Neural progenitor cell (in vitro differentiated cells): ENCODE results near the gene S100A12. TPM values are rescaled to one million over a fixed set of nuclear protein-coding genes. Genes with fewer than 3 reads are reported as not detected.

Experiments
- DNase-seq: peaks from one replicate; pipeline ENCODE4 v3.0.0-alpha.2; 2016; ENCODE audit warnings: low spot score
- H2AFZ ChIP-seq: fragments of 200-600 bp; sonication (generic); replicated peaks from 2 replicates; pipeline ENCODE4 v1.6.1; 2016; ENCODE audit warnings: antibody characterized with exemption
- H3F3A ChIP-seq: fragments of 200-600 bp; sonication (generic); 2 replicates; pipeline ENCODE4 v1.6.1; 2016; ENCODE audit warnings: antibody characterized with exemption, low read depth
- H3K27ac ChIP-seq: fragments of 200-600 bp; sonication (generic); 2 replicates; pipeline ENCODE4 v1.5.1; 2016; ENCODE audit warnings: mild to moderate bottlenecking
- H3K27me3 ChIP-seq: fragments of 200-600 bp; sonication (generic); 2 replicates; pipeline ENCODE4 v1.6.1; 2016; ENCODE audit warnings: mild to moderate bottlenecking, moderate library complexity
- H3K36me3 ChIP-seq: fragments of 200-600 bp; sonication (generic); 2 replicates; pipeline ENCODE4 v1.5.1; 2016
- H3K4me1 ChIP-seq: fragments of 200-600 bp; sonication (generic); 2 replicates; pipeline ENCODE4 v1.6.1; 2016; ENCODE audit warnings: mixed run types
- H3K4me2 ChIP-seq: fragments of 200-600 bp; sonication (generic); 2 replicates; pipeline ENCODE4 v1.6.1; 2016
- H3K4me3 ChIP-seq: fragments of 200-600 bp; sonication (generic); 2 replicates; pipeline ENCODE4 v1.5.1; 2016
- H3K79me2 ChIP-seq: fragments of 200-600 bp; sonication (generic); 2 replicates; pipeline ENCODE4 v1.6.1; 2016; ENCODE audit warnings: low read depth
- H3K9ac ChIP-seq: fragments of 200-600 bp; sonication (generic); 2 replicates; pipeline ENCODE4 v1.6.1; 2016
- H3K9me3 ChIP-seq: fragments of 200-600 bp; sonication (generic); 2 replicates; pipeline ENCODE4 v1.5.1; 2016; ENCODE audit warnings: low read depth
- H4K20me1 ChIP-seq: fragments of 200-600 bp; sonication (generic); 2 replicates; pipeline ENCODE4 v1.6.1; 2016; ENCODE audit warnings: low read depth
- H3K27ac Mint-ChIP-seq: 3 replicates; pipeline ENCODE4 v1.8.0; 2021; ENCODE audit warnings: mixed read lengths
- H3K27me3 Mint-ChIP-seq: 2 replicates; pipeline ENCODE4 v1.8.0; 2022; ENCODE audit warnings: low read depth, mild to moderate bottlenecking, inconsistent platforms, moderate library complexity, mixed read lengths; ENCODE audit not compliant: insufficient read depth
- H3K36me3 Mint-ChIP-seq: 3 replicates; pipeline ENCODE4 v1.8.0; 2021; ENCODE audit warnings: mixed read lengths
- H3K4me1 Mint-ChIP-seq: 3 replicates; pipeline ENCODE4 v1.8.0; 2021; ENCODE audit warnings: mixed read lengths
- H3K4me3 Mint-ChIP-seq: 3 replicates; pipeline ENCODE4 v1.8.0; 2021; ENCODE audit warnings: mild to moderate bottlenecking, moderate library complexity, mixed read lengths
- H3K9me3 Mint-ChIP-seq: 3 replicates; pipeline ENCODE4 v1.8.0; 2020; ENCODE audit warnings: mixed read lengths
- CTCF ChIP-seq: fragments of 200-600 bp; sonication (generic); IDR thresholded peaks from 2 replicates; pipeline ENCODE4 v1.5.1; 2017; ENCODE audit warnings: antibody characterized with exemption, mild to moderate bottlenecking
- EZH2 ChIP-seq: fragments of 200-600 bp; sonication (generic); IDR thresholded peaks from 2 replicates; pipeline ENCODE4 v1.6.1; 2017; ENCODE audit warnings: antibody characterized with exemption, mild to moderate bottlenecking, moderate library complexity
- EZH2phosphoT487 ChIP-seq: fragments of 200-600 bp; sonication (generic); IDR thresholded peaks from 2 replicates; pipeline ENCODE4 v1.6.1; 2017; ENCODE audit warnings: antibody characterized with exemption
- total RNA-seq: library from RNA; depleted of rRNA; stranded (reverse); fragments of >200 nt; gene quantifications from 2 replicates; pipeline ENCODE4 v1.2.3, GENCODE V29; 2015; ENCODE audit warnings: low replicate concordance

The S100A12 gene
- total RNA-seq, 1 donor from 2014 or later = not detected

- no peaks in the 10 kb centered on the region for H3K27me3 ChIP-seq
- no peak for TF ChIP-seq EZH2
- no peak for TF ChIP-seq CTCF
- no peak for TF ChIP-seq EZH2phosphoT487
- peaks cover 12% of the 10 kb centered on the region for H3K27me3 Mint-ChIP-seq
Observed at GRCh38 chr1:153397924-153398651, 22.7 kb upstream of the S100A12 start.

GRCh38 chr1:153397051-153397923 is 21.9 kb upstream of the S100A12 start:
- Mint-ChIP-seq H3K4me1 (no peaks in the 10 kb centered on the region), H3K9me3 (no peaks in the 10 kb centered on the region), H3K36me3 (no peaks in the 10 kb centered on the region), H3K27me3 (peaks cover 12% of the 10 kb centered on the region), H3K4me3 (no peak overlapping the region), H3K27ac (no peak overlapping the region)
- H3F3A ChIP-seq = no peaks in the 10 kb centered on the region
- DNase-seq = no peak
- no peaks in the 10 kb centered on the region for H3K9me3 ChIP-seq
- H3K4me2 ChIP-seq = no peak overlapping the region
- no peak overlapping the region for H3K4me3 ChIP-seq
- no peak overlapping the region for H3K27ac ChIP-seq
- H4K20me1 ChIP-seq = no peaks in the 10 kb centered on the region
- H3K9ac ChIP-seq = no peak overlapping the region
- no peak overlapping the region for H2AFZ ChIP-seq
- no peaks in the 10 kb centered on the region for H3K4me1 ChIP-seq
- H3K79me2 ChIP-seq = no peaks in the 10 kb centered on the region
- H3K36me3 ChIP-seq = no peaks in the 10 kb centered on the region
- TF ChIP-seq EZH2phosphoT487 (no peak), CTCF (no peak), EZH2 (no peak)
- no peaks in the 10 kb centered on the region for H3K27me3 ChIP-seq

More at GRCh38 chr1:153397924-153398651, 22.7 kb upstream of the S100A12 start:
- no peaks in the 10 kb centered on the region for H3K4me1 Mint-ChIP-seq
- H3K36me3 Mint-ChIP-seq = no peaks in the 10 kb centered on the region
- Histone ChIP-seq H3K9me3 (no peaks in the 10 kb centered on the region), H3F3A (no peaks in the 10 kb centered on the region), H3K4me3 (no peak overlapping the region), H3K9ac (no peak overlapping the region), H3K4me1 (no peaks in the 10 kb centered on the region), H3K79me2 (no peaks in the 10 kb centered on the region), H3K27ac (no peak overlapping the region), H2AFZ (no peak overlapping the region), H4K20me1 (no peaks in the 10 kb centered on the region), H3K4me2 (no peak overlapping the region), H3K36me3 (no peaks in the 10 kb centered on the region)
- H3K27ac Mint-ChIP-seq = no peak overlapping the region
- no peaks in the 10 kb centered on the region for H3K9me3 Mint-ChIP-seq
- no peak for DNase-seq
- H3K4me3 Mint-ChIP-seq = no peak overlapping the region

GRCh38 chr1:153396461-153396860 is 21.0 kb upstream of the S100A12 start:
- H3K27ac Mint-ChIP-seq = no peak overlapping the region
- no peaks in the 10 kb centered on the region for H3K4me1 Mint-ChIP-seq
- no peak for DNase-seq
- H3K4me1 ChIP-seq = no peaks in the 10 kb centered on the region
- H4K20me1 ChIP-seq = no peaks in the 10 kb centered on the region
- H3K9me3 Mint-ChIP-seq = no peaks in the 10 kb centered on the region
- no peak overlapping the region for H3K4me3 Mint-ChIP-seq
- H3F3A ChIP-seq = no peaks in the 10 kb centered on the region
- no peaks in the 10 kb centered on the region for H3K36me3 Mint-ChIP-seq
- H3K27me3 ChIP-seq = no peaks in the 10 kb centered on the region
- no peak overlapping the region for H3K9ac ChIP-seq
- H3K9me3 ChIP-seq = no peaks in the 10 kb centered on the region
- no peak overlapping the region for H3K4me2 ChIP-seq
- H3K27ac ChIP-seq = no peak overlapping the region
- no peaks in the 10 kb centered on the region for H3K36me3 ChIP-seq
- peaks cover 10% of the 10 kb centered on the region for H3K27me3 Mint-ChIP-seq
- no peak overlapping the region for H3K4me3 ChIP-seq
- TF ChIP-seq EZH2 (no peak), CTCF (no peak), EZH2phosphoT487 (no peak)
- no peak overlapping the region for H2AFZ ChIP-seq
- H3K79me2 ChIP-seq = no peaks in the 10 kb centered on the region
